Peyer's patch (tissue), 4 donors: ENCODE measurements around the gene WBP4. TPM values are rescaled to one million over a fixed set of nuclear protein-coding genes. Genes with fewer than 3 reads are reported as not detected.
"Not testable (repeated sequence)": the region's sequence is repeated elsewhere in the genome, so short reads cannot be mapped to it uniquely, and the experiment has no call there.

Experiments
- DNase-seq, 3 donors: peaks; one replicate each; pipeline ENCODE4 v3.0.0-alpha.2; 2017 to 2019
- H3K27ac ChIP-seq, 4 donors: fragments of 200-600 bp; sonication (generic); one replicate each; pipeline ENCODE4 v1.5.1; 2016 to 2019
- H3K27me3 ChIP-seq, 2 donors: fragments of 200-600 bp; sonication (generic); one replicate each; pipeline ENCODE4 v1.5.1; 2019
- H3K36me3 ChIP-seq, 3 donors: fragments of 200-600 bp; sonication (generic); one replicate each; pipeline ENCODE4 v1.5.1; 2016 to 2019
- H3K4me1 ChIP-seq, 4 donors: fragments of 200-600 bp; sonication (generic); one replicate each; pipeline ENCODE4 v1.5.1; 2016 to 2019
- H3K4me3 ChIP-seq, 4 donors: fragments of 200-600 bp; sonication (generic); 1 replicate in 3 of 4; 2 replicates in 1 of 4; pipeline ENCODE4 v1.5.1; 2016 to 2019; ENCODE audit warnings: mild to moderate bottlenecking in 1 of 4
- H3K9me3 ChIP-seq, 4 donors: fragments of 200-600 bp; sonication (generic); one replicate each; pipeline ENCODE4 v1.5.1; 2016 to 2019; ENCODE audit warnings: mild to moderate bottlenecking in 1 of 4
- CTCF ChIP-seq, 6 experiments: fragments of 450-650 bp in 4 of 6; fragments of 200-600 bp in 2 of 6; sonication (generic) in 1 of 6; IDR thresholded peaks; one replicate each; pipeline ENCODE4 v1.5.1; 2017 to 2019; ENCODE audit warnings: antibody characterized with exemption in 6 of 6, mild to moderate bottlenecking in 3 of 6, moderate library complexity in 1 of 6
- POLR2A ChIP-seq, 2 donors: fragments of 450-650 bp; IDR thresholded peaks; one replicate each; pipeline ENCODE4 v1.5.1; 2017; ENCODE audit warnings: antibody characterized with exemption in 2 of 2, mild to moderate bottlenecking in 2 of 2, moderate library complexity in 2 of 2
- small RNA-seq, 2 donors: library from RNA; depleted of rRNA; stranded (forward); fragments of <200 nt; gene quantifications; one replicate each; pipeline ENCODE3, GENCODE V24; 2016
- total RNA-seq, 4 donors: library from RNA; depleted of rRNA; stranded (reverse); fragments of >200 nt; gene quantifications; one replicate each; pipeline ENCODE4 v1.1.0, GENCODE V29; 2016

WBP4 gene
- total RNA-seq, 4 donors from 2014 or later, result 8.4 to 13.2 (median 8.6) TPM

GRCh38 chr13:41122838-41123237, 61.5 kb downstream of the WBP4 start:
- DNase-seq, result no peak
- no peaks in the 10 kb centered on the region for H3K9me3 ChIP-seq
- H3K4me1 ChIP-seq, result no peaks in the 10 kb centered on the region
- H3K4me3 ChIP-seq, result no peak overlapping the region
- no peaks in the 10 kb centered on the region for H3K36me3 ChIP-seq
- no peak overlapping the region for H3K27ac ChIP-seq
- TF ChIP-seq CTCF (IDR thresholded peaks at IDR 0.05), result no peak
- no peak for TF ChIP-seq POLR2A (IDR thresholded peaks at IDR 0.05)
- no peaks in the 10 kb centered on the region for H3K27me3 ChIP-seq

- Histone ChIP-seq H3K27ac (no peak overlapping the region), H3K36me3 (no peaks in the 10 kb centered on the region), H3K27me3 (no peaks in the 10 kb centered on the region), H3K4me1 (peaks cover 0 to 23% (median 3%) of the 10 kb centered on the region in 4 donors), H3K4me3 (no peak overlapping the region), H3K9me3 (no peaks in the 10 kb centered on the region)
- no peak for DNase-seq
- TF ChIP-seq CTCF (IDR thresholded peaks at IDR 0.05) (no peak), POLR2A (IDR thresholded peaks at IDR 0.05) (no peak)
These were observed 66.4 kb downstream of the WBP4 start for GRCh38 chr13:41127701-41128100.

GRCh38 chr13:41130356-41130755, 69.0 kb downstream of the WBP4 start:
- TF ChIP-seq POLR2A (IDR thresholded peaks at IDR 0.05), result no peak
- Histone ChIP-seq H3K27me3 (no peaks in the 10 kb centered on the region), H3K4me1 (peaks cover 0 to 23% (median 3%) of the 10 kb centered on the region in 4 donors), H3K4me3 (no peak overlapping the region), H3K27ac (no peak overlapping the region), H3K36me3 (no peaks in the 10 kb centered on the region), H3K9me3 (no peaks in the 10 kb centered on the region)
- no peak for DNase-seq

DNA sequence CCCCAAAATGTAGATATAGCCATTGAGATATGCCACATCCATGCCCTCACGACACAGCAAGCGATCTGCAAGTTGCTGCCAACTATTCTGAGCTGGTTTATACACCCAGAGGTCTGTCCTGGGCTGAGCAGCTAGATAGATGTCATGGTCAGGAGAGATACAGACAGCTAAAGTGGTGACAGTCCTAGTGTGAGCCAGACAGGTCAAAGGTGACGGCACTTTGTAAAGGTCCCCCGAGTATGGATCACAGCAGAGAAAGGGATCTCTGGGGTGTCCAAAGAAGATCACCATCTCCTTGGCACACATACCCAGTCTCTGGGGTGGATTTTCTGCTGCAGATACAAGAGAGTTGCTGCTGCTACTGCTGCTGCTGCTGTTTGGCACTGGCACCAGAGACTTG, 69.9 kb downstream of the WBP4 start:
- H3K4me1 ChIP-seq, result peaks cover 0 to 23% (median 3%) of the 10 kb centered on the region in 4 donors
- H3K9me3 ChIP-seq, H3K27me3 ChIP-seq, H3K36me3 ChIP-seq, H3K27ac ChIP-seq, DNase-seq: not testable (repeated sequence)
- peak overlapping the region in 1 of 4 donors; percentile 87 for H3K4me3 ChIP-seq

- Histone ChIP-seq H3K27ac (peak overlapping the region; percentile 57 to 88 (median 79)), H3K4me3 (peak overlapping the region; percentile 62 to 87 (median 70)), H3K4me1 (peaks cover 0 to 23% (median 3%) of the 10 kb centered on the region in 4 donors)
- H3K36me3 ChIP-seq, H3K9me3 ChIP-seq, H3K27me3 ChIP-seq: not testable (repeated sequence)
- peak in 1 of 3 donors; percentile 47 for DNase-seq
These were observed 70.6 kb downstream of the WBP4 start for GRCh38 chr13:41131660-41132511.

- Histone ChIP-seq H3K9me3 (no peaks in the 10 kb centered on the region), H3K27ac (peak within 1 kb of the TSS; percentile 57 to 88 (median 79)), H3K4me1 (peaks cover 0 to 23% (median 3%) of the 10 kb centered on the region in 4 donors), H3K4me3 (peak within 1 kb of the TSS; percentile 62 to 87 (median 70)), H3K36me3 (no peaks in the 10 kb centered on the region), H3K27me3 (no peaks in the 10 kb centered on the region)
- TF ChIP-seq CTCF (IDR thresholded peaks at IDR 0.05) (no peak), POLR2A (IDR thresholded peaks at IDR 0.05) (no peak)
- DNase-seq, result peak; percentile 92 to 97 (median 94)
These were observed 71.3 kb downstream of the WBP4 start, which contains the start of gene KBTBD6 for GRCh38 chr13:41132512-41133152. Gene KBTBD6, minus strand, starts transcription at chr13:41132802. Its CDS starts 291 bp downstream, at chr13:41132511.

Small RNA genes lying within 50 kb of the gene (small RNA-seq; reads per million reads assigned to genes)
- gene MIR3168 (0 reads per million in 2 donors), gene RN7SL597P (0 reads per million in 2 donors)

Other genes with a start within 250 kb of the WBP4 start
- gene ELF1, start 42.2 kb upstream of the WBP4 start, total RNA-seq, result 100 to 1,000 TPM in 2 of 4 donors, 10 to 100 TPM in 2; 77.7 to 145 (median 106) TPM
- 1 to 10 TPM; 1.4 to 3.3 (median 3.1) TPM for gene KBTBD6, start 71.3 kb downstream of the WBP4 start, total RNA-seq
- gene KBTBD7, start 133.1 kb downstream of the WBP4 start, total RNA-seq, result 1 to 10 TPM; 3.3 to 6.7 (median 5.8) TPM
- 10 to 100 TPM; 10.7 to 29.6 (median 21.4) TPM for gene MTRF1, start 202.1 kb downstream of the WBP4 start, total RNA-seq
- 10 to 100 TPM; 11.6 to 74.3 (median 16.6) TPM for gene NAA16, start 249.8 kb downstream of the WBP4 start, total RNA-seq